ENCODE measurements around the gene CYTL1.

DNA sequence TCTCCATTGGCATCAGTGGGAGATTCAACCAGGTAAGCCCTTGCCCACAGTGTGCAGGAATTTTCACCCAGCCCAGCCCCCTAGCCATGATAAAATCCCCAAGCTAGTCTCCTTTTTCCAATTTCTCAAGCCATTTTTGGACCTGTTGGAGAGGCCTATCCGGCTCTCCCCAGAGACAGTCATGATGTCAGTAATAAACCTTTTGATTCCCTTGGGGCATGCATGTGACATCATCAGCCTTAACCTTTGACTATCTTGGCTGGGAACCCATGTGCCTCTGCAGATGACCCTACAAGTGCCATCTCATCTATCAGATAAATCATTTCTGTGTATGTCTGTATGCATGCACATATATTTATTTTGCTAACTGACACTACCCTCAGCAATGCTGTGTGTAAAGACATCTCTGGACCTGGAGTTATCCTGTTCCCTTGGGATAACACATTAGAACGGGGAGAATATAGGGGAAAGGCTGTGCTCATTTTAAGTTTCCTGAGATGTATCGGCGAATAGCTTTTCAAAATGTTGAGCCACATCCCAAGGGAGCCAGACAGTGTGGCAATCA is 51.0 kb downstream of the CYTL1 start:
- TF ChIP-seq, protein P1, sequence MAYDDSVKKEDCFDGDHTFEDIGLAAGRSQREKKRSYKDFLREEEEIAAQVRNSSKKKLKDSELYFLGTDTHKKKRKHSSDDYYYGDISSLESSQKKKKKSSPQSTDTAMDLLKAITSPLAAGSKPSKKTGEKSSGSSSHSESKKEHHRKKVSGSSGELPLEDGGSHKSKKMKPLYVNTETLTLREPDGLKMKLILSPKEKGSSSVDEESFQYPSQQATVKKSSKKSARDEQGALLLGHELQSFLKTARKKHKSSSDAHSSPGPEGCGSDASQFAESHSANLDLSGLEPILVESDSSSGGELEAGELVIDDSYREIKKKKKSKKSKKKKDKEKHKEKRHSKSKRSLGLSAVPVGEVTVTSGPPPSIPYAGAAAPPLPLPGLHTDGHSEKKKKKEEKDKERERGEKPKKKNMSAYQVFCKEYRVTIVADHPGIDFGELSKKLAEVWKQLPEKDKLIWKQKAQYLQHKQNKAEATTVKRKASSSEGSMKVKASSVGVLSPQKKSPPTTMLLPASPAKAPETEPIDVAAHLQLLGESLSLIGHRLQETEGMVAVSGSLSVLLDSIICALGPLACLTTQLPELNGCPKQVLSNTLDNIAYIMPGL (CRISPR knock-in tag; IDR thresholded peaks at IDR 0.05; ENCODE audit: borderline replicate concordance in 1 of 2, low read depth in 1 of 2), result no peak
- no peak for TF ChIP-seq ZNF496 (CRISPR knock-in tag; IDR thresholded peaks at IDR 0.05; ENCODE audit: insufficient replicate concordance)
